T47D (cell line): Measurements from ENCODE around the gene HNRNPDL.
A peak's percentile ranks its signal among the peaks of the same experiment; 100 is the strongest.
"Not testable (repeated sequence)": the region's sequence is repeated elsewhere in the genome, so short reads cannot be mapped to it uniquely, and the experiment has no call there.

Experiments
- DNase-seq, 2 experiments: peaks; one replicate each; pipeline versions ENCODE4 v3.0.0 to v3.0.0-alpha.2; 2011 to 2012; ENCODE audit warnings: low read depth in 1 of 2, low spot score in 1 of 2
- JUND ChIP-seq: IDR thresholded peaks from 2 replicates; pipeline ENCODE4 v1.6.1; 2012; ENCODE audit warnings: low read depth
- in situ Hi-C: cut with HindIII; loops from 2 replicates; pipeline ENCODE4 v1.10.0; 2016; ENCODE audit warnings: low sequenced_read_pairs, low pct_unique_long_range_greater_than_20kb

Gene HNRNPDL

GRCh38 chr4:82398263-82398662 lies 32.0 kb downstream of the HNRNPDL start:
- in situ Hi-C loops, result no loop called here
- no peak for DNase-seq
- TF ChIP-seq JUND, result no peak

DNA sequence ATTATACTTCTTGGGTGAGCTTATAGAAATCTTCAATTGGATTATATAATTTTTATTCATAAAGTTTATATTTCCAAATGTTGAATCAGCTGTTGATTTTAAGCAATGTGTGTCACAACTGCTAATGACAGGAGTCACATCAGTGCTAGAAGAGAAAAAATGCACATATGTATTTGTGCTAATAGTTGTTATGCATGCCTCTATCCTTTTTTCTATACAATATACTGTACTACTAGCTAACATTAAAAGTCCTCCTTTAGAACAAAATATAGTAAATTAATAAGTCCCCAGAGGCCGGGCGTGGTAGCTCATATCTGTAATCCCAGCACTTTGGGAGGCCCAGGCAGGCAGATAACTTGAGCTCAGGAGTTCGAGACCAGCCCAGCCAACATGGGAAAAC lies 32.7 kb downstream of the HNRNPDL start:
- DNase-seq, result no peak
- TF ChIP-seq JUND, result no peak
- in situ Hi-C loops, result no loop called here

DNA sequence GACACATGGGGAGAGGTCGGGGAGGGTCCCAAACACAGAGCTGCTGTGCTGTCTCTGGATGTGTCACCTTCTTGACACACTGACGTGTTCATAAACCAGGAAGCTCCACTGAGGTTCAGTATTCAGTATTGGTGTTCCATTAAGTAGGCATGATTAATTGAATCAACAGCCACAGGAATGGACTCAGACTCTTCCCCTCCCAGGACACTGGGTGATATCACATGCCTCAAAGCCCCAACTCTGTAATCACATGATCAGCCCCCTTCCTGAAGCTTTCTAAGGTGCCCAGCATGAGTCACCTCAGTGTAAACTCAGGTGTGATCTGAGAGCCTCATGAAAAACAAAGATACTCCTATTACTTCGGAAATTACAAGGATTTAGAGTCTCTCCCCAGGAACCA lies 35.4 kb downstream of the HNRNPDL start:
- TF ChIP-seq JUND, result no peak
- no peak for DNase-seq
- in situ Hi-C loops, result no loop called here

DNA sequence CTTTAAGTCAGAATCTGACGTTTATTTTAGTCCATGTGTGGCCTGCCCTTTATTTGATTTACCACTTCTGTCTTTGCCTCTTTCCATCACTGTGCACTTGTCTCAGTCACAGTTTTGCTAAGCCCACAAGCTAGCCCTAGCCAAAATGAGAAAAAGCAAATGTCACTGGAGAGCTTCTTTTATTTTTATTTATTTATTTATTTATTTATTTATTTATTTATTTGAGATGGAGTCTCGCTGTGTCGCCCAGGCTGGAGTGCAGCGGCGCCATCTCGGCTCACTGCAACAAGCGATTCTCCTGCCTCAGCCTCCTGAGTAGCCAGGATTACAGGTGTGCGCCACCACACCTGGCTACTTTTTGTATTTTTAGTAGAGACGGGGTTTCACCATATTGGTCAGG lies 40.2 kb downstream of the HNRNPDL start:
- DNase-seq, in situ Hi-C loops: not testable (repeated sequence)

- in situ Hi-C loops, result no loop called here
- TF ChIP-seq JUND, result no peak
- DNase-seq, result no peak
These were observed 41.9 kb downstream of the HNRNPDL start for GRCh38 chr4:82388405-82388804.

- in situ Hi-C loops, DNase-seq: not testable (repeated sequence)
These were observed 44.0 kb downstream of the HNRNPDL start for GRCh38 chr4:82386312-82386711.

DNA sequence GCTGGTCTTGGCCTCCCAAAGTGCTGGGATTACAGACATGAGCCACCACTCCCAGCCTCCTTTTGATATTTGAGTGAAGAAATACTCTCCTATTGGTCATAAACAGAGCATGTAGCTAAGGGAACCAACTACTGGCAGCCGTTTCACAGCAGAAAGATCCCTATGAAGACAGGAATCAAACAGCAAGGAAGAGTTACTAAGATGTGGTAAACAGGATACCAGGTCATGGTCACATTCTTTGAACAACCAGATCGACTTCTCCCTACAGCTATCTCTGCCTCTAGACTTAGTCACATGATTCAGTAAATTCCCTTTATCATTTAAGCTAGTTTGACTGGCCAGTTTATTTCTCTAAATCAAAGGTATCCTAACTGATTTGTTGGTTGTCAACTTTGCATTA lies 47.5 kb downstream of the HNRNPDL start:
- in situ Hi-C loops, result no loop called here
- no peak for TF ChIP-seq JUND

DNA sequence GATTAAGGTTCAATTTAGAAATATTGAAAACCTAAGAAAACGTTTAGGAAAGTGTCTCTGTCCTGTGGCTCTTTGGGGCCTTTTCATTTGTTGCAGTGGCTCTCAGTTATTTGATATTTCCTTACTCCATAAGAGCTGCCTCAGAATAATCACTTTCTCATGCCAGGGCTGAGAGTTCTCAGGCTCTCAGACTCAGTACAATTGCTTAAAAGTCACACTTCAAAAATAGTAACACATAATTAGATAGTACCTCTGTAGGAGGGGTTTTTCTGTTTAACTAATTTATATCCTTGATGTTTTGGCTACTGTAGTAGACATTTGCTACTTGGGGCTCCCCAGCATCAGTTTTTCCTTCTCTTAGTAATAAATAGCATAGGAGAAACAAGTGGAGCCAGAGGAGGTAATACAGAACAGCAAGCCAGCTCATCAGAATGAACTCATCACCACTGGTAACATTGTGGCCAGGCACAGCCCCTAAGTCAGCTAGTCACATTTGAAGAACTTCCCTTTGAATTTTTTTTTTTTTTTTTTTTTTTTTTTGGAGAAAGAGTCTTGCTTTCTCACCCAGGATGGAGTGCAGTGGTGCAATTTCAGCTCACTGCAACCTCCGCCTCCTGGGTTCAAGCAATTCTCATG lies 48.5 kb downstream of the HNRNPDL start:
- no peak for DNase-seq
- no peak for TF ChIP-seq JUND
- in situ Hi-C loops, result no loop called here

More for the DNA sequence above, 47.5 kb downstream of the HNRNPDL start:
- no peak for DNase-seq

- no peak for TF ChIP-seq JUND
- DNase-seq, result no peak
- in situ Hi-C loops, result no loop called here
These were observed 49.0 kb downstream of the HNRNPDL start for GRCh38 chr4:82381235-82381634.

DNA sequence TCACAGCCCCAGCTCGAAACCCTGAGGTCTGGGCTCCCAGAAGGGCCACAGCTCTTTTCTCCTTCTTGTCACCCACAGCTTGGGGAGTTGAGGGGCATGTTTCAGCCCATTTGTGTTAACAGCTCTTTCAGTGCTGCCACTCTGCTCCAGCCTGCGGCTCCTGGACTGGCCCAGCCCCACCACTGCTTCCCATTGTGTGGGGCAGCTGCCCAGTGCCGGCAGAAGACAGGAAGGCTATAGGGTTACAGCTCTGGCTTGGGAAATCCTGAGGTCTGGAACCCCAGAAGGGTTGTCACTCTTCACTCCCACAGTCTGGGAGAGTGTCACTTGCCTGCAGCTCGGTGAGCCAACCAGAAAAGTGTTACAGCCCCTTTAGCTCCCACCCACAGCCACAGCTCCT lies 49.4 kb downstream of the HNRNPDL start:
- DNase-seq, result no peak
- TF ChIP-seq JUND, result no peak
- in situ Hi-C loops, result no loop called here

- TF ChIP-seq JUND, result no peak
- in situ Hi-C loops, result no loop called here
- DNase-seq, result peak; percentile 20 to 88
These were observed 49.9 kb downstream of the HNRNPDL start for GRCh38 chr4:82380344-82380743.

DNA sequence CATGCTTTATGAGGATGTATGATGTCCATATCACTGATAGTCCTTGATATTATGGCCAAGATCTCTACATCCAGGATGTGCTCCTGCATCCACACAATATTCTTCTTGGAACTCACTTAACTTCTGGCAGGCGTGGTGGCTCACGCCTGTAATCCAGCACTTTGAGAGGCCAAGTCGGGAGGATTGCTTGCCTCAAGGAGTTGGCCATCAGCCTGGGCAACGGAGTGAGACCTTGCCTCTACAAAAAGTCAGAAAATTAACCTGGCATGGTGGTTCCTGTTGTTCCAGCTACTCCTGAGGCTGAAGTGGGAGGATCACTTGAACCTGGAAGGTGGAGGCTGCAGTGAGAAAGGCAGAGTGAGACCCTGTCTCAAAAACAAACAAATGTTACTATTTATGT lies 54.2 kb downstream of the HNRNPDL start:
- no peak for TF ChIP-seq JUND
- in situ Hi-C loops, result no loop called here
- DNase-seq, result no peak

DNA sequence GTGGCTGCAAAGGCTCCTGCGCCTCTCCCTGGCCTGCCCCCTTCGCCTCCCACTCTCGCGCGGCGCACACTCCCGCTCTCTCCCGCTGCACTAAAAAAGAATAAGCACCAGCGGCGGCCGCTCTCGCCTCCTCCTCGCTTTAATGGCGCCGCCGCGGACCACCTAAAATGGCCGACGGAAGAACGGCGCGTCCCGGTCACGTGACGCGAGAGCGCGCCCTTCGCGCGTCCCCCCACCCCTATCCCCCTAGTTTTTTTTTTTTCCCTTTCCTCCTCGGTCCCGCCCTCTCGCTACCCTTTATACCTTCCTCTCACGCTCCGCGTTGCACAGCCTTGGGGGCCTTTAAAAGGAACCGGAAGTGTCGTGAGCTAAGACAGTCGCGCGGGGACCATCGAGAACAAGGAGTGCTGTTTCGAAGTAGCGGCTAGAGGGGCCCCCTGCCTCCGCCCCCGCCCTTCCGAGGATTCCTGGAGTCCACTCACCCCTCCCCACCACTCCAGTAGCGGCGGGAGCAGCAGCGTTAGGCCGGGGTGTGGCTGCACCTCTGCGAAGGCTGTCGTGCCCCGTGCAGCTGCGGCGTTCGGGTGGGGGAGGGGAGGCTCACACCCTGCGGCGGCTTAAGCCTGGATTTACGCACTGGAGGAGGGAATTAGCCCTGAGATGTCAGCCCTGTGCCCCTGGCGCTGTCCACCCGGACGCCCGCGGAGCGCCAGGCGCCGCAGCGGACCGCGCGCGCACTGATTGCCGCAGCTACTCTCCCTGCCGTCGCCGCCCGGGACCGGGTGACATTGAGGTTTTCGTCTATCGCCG lies 56.2 kb downstream of the HNRNPDL start, which contains the start of gene HNRNPD:
Gene HNRNPD, minus strand, starts transcription at position 176 of the 810 bp plus-strand sequence. CDS start 313 bp downstream, outside the sequence.
- DNase-seq, result peak; percentile 79 to 99
- TF ChIP-seq JUND, result no peak
- in situ Hi-C loops, result no loop called here
